Activated CD8-positive, alpha-beta memory T cell treated with anti-CD3 and anti-CD28 coated beads, Interleukin-2, amount 50 U/mL, for 4 hours (primary cell): Measurements from ENCODE around the gene CYB5B.

Experiments
- DNase-seq: peaks from one replicate; pipeline ENCODE4 v3.0.0-alpha.2; 2020

CYB5B gene

GRCh38 chr16:69424053-69424934, at the start of gene CYB5B:
CYB5B (plus strand) TSS chr16:69424619; CDS start chr16:69424684, 65 bp downstream.
- peak; percentile 93 for DNase-seq

GRCh38 chr16:69376393-69377059, 47.9 kb upstream of the CYB5B start:
- no peak for DNase-seq

GRCh38 chr16:69378036-69378435, 46.4 kb upstream of the CYB5B start:
- DNase-seq = no peak

GRCh38 chr16:69378760-69379159, 45.7 kb upstream of the CYB5B start:
- no peak for DNase-seq

GRCh38 chr16:69381231-69381630, 43.2 kb upstream of the CYB5B start:
- DNase-seq = no peak

GRCh38 chr16:69382421-69382820, 42.0 kb upstream of the CYB5B start:
- no peak for DNase-seq

- no peak for DNase-seq
Observed at GRCh38 chr16:69384974-69385373, 39.4 kb upstream of the CYB5B start.

GRCh38 chr16:69386596-69386995, 37.8 kb upstream of the CYB5B start:
- no peak for DNase-seq

- DNase-seq = no peak
Observed at GRCh38 chr16:69393898-69394849, 30.2 kb upstream of the CYB5B start.

- DNase-seq = no peak
Observed at GRCh38 chr16:69395859-69396186, 28.6 kb upstream of the CYB5B start.

GRCh38 chr16:69396187-69397061, 28.0 kb upstream of the CYB5B start:
- peak; percentile 66 for DNase-seq

- DNase-seq = no peak
Observed at GRCh38 chr16:69397821-69398521, 26.4 kb upstream of the CYB5B start.

- DNase-seq = no peak
Observed at GRCh38 chr16:69399361-69399760, 25.1 kb upstream of the CYB5B start.

GRCh38 chr16:69402439-69402838, 22.0 kb upstream of the CYB5B start:
- DNase-seq = no peak

- no peak for DNase-seq
Observed at GRCh38 chr16:69404275-69404805, 20.1 kb upstream of the CYB5B start.

- no peak for DNase-seq
Observed at GRCh38 chr16:69405326-69405725, 19.1 kb upstream of the CYB5B start.

GRCh38 chr16:69405757-69406156, 18.7 kb upstream of the CYB5B start:
- DNase-seq = no peak

- no peak for DNase-seq
Observed at GRCh38 chr16:69406780-69407331, 17.6 kb upstream of the CYB5B start.

- DNase-seq = no peak
Observed at GRCh38 chr16:69407702-69408323, 16.6 kb upstream of the CYB5B start.

- no peak for DNase-seq
Observed at GRCh38 chr16:69408475-69408874, 15.9 kb upstream of the CYB5B start.
